Adrenal gland (tissue), 5 donors: ENCODE results near the gene DYNC1I1.

Source experiments
- CTCF ChIP-seq, 6 experiments: fragments of 450-650 bp in 4 of 6; fragments of 200-600 bp in 2 of 6; sonication (generic) in 1 of 6; IDR thresholded peaks; 1 replicate in 5 of 6; 2 replicates in 1 of 6; pipeline versions ENCODE4 v1.5.1 to v1.8.0; 2016 to 2021; ENCODE audit warnings: antibody characterized with exemption in 6 of 6, mild to moderate bottlenecking in 2 of 6, moderate library complexity in 1 of 6
- POLR2A ChIP-seq, 2 donors: fragments of 450-650 bp; IDR thresholded peaks; one replicate each; pipeline ENCODE4 v1.6.1; 2017; ENCODE audit warnings: antibody characterized with exemption in 2 of 2, mild to moderate bottlenecking in 2 of 2, moderate library complexity in 1 of 2
- donor health status: DM: no; HTN: no; CAD: no.

- TF ChIP-seq CTCF (IDR thresholded peaks at IDR 0.05) (no peak), POLR2A (IDR thresholded peaks at IDR 0.05) (no peak)
Measured at GRCh38 chr7:95917634-95918033, 145.3 kb downstream of the DYNC1I1 start.
